HepG2 (cell line): Measurements from ENCODE around the gene LAMB3.

Experiments
- ARNT ChIP-seq: fragments of 450-650 bp; IDR thresholded peaks from 2 replicates; pipeline ENCODE4 v1.6.1; 2017
- DMAP1 ChIP-seq: IDR thresholded peaks from 2 replicates; pipeline ENCODE4 v1.6.1; 2016
- EZH2 ChIP-seq: conservative IDR thresholded peaks from 2 replicates; pipeline ENCODE4 v1.6.1; 2012; ENCODE audit warnings: mild to moderate bottlenecking, low read depth, low read length, moderate library complexity
- JUND ChIP-seq: sonication (generic); formaldehyde crosslinking; IDR thresholded peaks from 2 replicates; pipeline ENCODE4 v1.8.0; 2022; ENCODE audit warnings: mild to moderate bottlenecking, missing genetic modification reagents
- XRCC5 ChIP-seq: fragments of 200-400 bp; formaldehyde crosslinking; optimal IDR thresholded peaks from 2 replicates; pipeline ENCODE3; 2017; ENCODE audit warnings: mild to moderate bottlenecking, low read length
- YY1 ChIP-seq: IDR thresholded peaks from 2 replicates; pipeline ENCODE4 v1.6.1; 2011; ENCODE audit warnings: low read length, low read depth, moderate library complexity, mild to moderate bottlenecking; ENCODE audit not compliant: insufficient read depth, insufficient replicate concordance
- ZBTB20 ChIP-seq: sonication (generic); formaldehyde crosslinking; IDR thresholded peaks from 2 replicates; pipeline ENCODE4 v1.8.1; 2023; ENCODE audit warnings: missing genetic modification reagents, low read depth, mild to moderate bottlenecking, borderline replicate concordance
- ZNF335 ChIP-seq: sonication (generic); formaldehyde crosslinking; IDR thresholded peaks from 2 replicates; pipeline ENCODE4 v1.4.0; 2020; ENCODE audit warnings: missing genetic modification reagents
- TF ChIP-seq, protein P1 (sequence below), 2 experiments: IDR thresholded peaks; 2 replicates each; pipeline ENCODE4 v1.6.1; 2011 to 2012; ENCODE audit warnings: low read length in 2 of 2, borderline replicate concordance in 1 of 2, low read depth in 1 of 2, mild to moderate bottlenecking in 1 of 2, moderate library complexity in 1 of 2

DNA sequence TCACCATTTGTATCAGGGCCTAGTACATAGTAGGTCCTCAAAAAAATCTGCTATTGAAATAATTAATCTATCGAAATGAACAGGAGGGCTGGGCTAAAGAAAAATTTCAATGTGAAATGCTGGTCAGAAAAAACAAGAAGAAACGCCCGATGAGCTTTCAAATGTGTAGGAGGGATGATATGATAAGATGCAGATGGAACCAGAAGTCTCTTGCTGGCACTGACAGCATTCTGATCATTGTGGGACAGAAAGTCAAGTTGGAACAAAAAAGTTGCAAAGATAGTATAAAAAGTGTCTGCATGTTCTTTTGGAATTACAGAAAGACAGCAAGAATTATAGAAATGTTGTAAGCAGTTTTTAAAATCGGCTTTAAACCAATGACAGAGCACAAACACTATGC is 34.1 kb upstream of the LAMB3 start:
- no peak for TF ChIP-seq JUND (CRISPR knock-in tag)
- TF ChIP-seq ARNT, result no peak
- no peak for TF ChIP-seq EZH2
- no peak for TF ChIP-seq XRCC5
- TF ChIP-seq YY1, result no peak
- no peak for TF ChIP-seq DMAP1
- TF ChIP-seq ZNF335 (CRISPR knock-in tag), result no peak
- no peak for TF ChIP-seq ZBTB20
- TF ChIP-seq, protein P1, sequence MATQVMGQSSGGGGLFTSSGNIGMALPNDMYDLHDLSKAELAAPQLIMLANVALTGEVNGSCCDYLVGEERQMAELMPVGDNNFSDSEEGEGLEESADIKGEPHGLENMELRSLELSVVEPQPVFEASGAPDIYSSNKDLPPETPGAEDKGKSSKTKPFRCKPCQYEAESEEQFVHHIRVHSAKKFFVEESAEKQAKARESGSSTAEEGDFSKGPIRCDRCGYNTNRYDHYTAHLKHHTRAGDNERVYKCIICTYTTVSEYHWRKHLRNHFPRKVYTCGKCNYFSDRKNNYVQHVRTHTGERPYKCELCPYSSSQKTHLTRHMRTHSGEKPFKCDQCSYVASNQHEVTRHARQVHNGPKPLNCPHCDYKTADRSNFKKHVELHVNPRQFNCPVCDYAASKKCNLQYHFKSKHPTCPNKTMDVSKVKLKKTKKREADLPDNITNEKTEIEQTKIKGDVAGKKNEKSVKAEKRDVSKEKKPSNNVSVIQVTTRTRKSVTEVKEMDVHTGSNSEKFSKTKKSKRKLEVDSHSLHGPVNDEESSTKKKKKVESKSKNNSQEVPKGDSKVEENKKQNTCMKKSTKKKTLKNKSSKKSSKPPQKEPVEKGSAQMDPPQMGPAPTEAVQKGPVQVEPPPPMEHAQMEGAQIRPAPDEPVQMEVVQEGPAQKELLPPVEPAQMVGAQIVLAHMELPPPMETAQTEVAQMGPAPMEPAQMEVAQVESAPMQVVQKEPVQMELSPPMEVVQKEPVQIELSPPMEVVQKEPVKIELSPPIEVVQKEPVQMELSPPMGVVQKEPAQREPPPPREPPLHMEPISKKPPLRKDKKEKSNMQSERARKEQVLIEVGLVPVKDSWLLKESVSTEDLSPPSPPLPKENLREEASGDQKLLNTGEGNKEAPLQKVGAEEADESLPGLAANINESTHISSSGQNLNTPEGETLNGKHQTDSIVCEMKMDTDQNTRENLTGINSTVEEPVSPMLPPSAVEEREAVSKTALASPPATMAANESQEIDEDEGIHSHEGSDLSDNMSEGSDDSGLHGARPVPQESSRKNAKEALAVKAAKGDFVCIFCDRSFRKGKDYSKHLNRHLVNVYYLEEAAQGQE (IDR thresholded peaks at IDR 0.05; ENCODE audit: borderline replicate concordance in 1 of 2, low read depth in 1 of 2, low read length in 2 of 2), result no peak
